ENCODE measurements around the gene RHEB.

- no peak for TF ChIP-seq RAD21 (IDR thresholded peaks at IDR 0.05; ENCODE audit: low read depth)
- TF ChIP-seq EP300 (IDR thresholded peaks at IDR 0.05; ENCODE audit: borderline replicate concordance) = no peak
- TF ChIP-seq MAX (IDR thresholded peaks at IDR 0.05) = no peak
- no peak for TF ChIP-seq USF1 (IDR thresholded peaks at IDR 0.05)
- no peak for TF ChIP-seq TAF1 (IDR thresholded peaks at IDR 0.05; ENCODE audit: low read depth)
- no peak for TF ChIP-seq CEBPB (IDR thresholded peaks at IDR 0.05)
- TF ChIP-seq, protein P1, sequence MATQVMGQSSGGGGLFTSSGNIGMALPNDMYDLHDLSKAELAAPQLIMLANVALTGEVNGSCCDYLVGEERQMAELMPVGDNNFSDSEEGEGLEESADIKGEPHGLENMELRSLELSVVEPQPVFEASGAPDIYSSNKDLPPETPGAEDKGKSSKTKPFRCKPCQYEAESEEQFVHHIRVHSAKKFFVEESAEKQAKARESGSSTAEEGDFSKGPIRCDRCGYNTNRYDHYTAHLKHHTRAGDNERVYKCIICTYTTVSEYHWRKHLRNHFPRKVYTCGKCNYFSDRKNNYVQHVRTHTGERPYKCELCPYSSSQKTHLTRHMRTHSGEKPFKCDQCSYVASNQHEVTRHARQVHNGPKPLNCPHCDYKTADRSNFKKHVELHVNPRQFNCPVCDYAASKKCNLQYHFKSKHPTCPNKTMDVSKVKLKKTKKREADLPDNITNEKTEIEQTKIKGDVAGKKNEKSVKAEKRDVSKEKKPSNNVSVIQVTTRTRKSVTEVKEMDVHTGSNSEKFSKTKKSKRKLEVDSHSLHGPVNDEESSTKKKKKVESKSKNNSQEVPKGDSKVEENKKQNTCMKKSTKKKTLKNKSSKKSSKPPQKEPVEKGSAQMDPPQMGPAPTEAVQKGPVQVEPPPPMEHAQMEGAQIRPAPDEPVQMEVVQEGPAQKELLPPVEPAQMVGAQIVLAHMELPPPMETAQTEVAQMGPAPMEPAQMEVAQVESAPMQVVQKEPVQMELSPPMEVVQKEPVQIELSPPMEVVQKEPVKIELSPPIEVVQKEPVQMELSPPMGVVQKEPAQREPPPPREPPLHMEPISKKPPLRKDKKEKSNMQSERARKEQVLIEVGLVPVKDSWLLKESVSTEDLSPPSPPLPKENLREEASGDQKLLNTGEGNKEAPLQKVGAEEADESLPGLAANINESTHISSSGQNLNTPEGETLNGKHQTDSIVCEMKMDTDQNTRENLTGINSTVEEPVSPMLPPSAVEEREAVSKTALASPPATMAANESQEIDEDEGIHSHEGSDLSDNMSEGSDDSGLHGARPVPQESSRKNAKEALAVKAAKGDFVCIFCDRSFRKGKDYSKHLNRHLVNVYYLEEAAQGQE (IDR thresholded peaks at IDR 0.05; ENCODE audit: low read depth) = no peak
- TF ChIP-seq NFIC (IDR thresholded peaks at IDR 0.05) = no peak
Measured at GRCh38 chr7:151472644-151473380, 46.9 kb downstream of the RHEB start.
